ENCODE results near the gene THOP1. TPM values are rescaled to one million over a fixed set of nuclear protein-coding genes. Genes with fewer than 3 reads are reported as not detected.

THOP1 gene
- total RNA-seq, 2 donors from 2014 or later = 31.3 to 55.2 TPM

DNA sequence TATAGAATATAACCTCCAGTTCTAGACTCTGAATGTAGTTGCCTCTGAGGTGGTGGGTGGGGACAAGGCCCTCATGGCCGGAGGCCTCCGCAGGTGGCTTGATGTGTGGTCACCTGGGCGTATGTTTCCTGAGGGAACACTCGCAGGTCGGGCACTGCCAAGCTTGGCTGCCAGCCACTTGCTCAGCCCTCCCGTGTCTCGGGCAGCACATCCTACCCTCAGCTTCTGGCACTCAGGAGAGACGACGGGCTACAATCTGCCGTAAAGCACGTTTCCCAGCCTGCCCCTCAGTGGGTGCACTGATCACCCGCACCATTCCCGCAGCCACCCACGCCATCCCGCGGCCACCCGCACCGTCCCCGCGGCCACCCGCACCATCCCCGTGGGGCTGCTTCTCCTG is 15.2 kb downstream of the THOP1 start:
- DNase-seq (ENCODE audit: low spot score) (no peak), ATAC-seq (ENCODE audit: insufficient number of reproducible peaks, low FRiP score, low read depth) (no peak)
- no peak overlapping the region for H3K4me3 ChIP-seq
- H3K27me3 ChIP-seq (replicated peaks; ENCODE audit: insufficient read depth) = no peaks in the 10 kb centered on the region
- TF ChIP-seq, protein P1, sequence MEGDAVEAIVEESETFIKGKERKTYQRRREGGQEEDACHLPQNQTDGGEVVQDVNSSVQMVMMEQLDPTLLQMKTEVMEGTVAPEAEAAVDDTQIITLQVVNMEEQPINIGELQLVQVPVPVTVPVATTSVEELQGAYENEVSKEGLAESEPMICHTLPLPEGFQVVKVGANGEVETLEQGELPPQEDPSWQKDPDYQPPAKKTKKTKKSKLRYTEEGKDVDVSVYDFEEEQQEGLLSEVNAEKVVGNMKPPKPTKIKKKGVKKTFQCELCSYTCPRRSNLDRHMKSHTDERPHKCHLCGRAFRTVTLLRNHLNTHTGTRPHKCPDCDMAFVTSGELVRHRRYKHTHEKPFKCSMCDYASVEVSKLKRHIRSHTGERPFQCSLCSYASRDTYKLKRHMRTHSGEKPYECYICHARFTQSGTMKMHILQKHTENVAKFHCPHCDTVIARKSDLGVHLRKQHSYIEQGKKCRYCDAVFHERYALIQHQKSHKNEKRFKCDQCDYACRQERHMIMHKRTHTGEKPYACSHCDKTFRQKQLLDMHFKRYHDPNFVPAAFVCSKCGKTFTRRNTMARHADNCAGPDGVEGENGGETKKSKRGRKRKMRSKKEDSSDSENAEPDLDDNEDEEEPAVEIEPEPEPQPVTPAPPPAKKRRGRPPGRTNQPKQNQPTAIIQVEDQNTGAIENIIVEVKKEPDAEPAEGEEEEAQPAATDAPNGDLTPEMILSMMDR (IDR thresholded peaks at IDR 0.05) = no peak
- H3K27ac ChIP-seq = no peak overlapping the region
- H3K36me3 ChIP-seq = peaks cover 19% of the 10 kb centered on the region
- no peaks in the 10 kb centered on the region for H3K9me3 ChIP-seq
- H3K4me1 ChIP-seq (ENCODE audit: control insufficient read depth in 1 of 2, low read depth in 2 of 2) = no peaks in the 10 kb centered on the region

DNA sequence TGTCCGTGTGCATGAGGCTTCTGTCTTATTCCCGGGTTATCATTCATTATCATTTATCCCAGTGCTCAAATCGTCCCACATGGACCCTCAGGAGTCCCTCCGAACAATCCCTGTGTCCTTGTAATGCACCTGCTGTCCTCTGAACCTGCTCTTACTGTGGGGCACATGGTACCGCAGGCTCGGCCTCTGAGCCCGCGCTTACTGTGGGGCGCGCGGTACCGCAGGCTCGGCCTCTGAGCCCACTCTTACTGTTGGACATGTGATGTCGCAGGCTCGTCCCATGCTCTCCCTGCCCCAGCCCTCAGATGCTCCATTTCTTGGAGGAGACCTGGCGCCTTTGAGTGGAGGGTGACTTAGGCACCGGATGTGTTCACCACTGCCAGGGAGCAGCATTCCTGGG is 17.5 kb downstream of the THOP1 start:
- Histone ChIP-seq H3K4me1 (ENCODE audit: control insufficient read depth in 1 of 2, low read depth in 2 of 2) (no peaks in the 10 kb centered on the region), H3K36me3 (peaks cover 15% of the 10 kb centered on the region), H3K27me3 (replicated peaks; ENCODE audit: insufficient read depth) (no peaks in the 10 kb centered on the region), H3K27ac (no peak overlapping the region), H3K9me3 (no peaks in the 10 kb centered on the region), H3K4me3 (no peak overlapping the region)
- no peak for DNase-seq (ENCODE audit: low spot score)
- ATAC-seq (ENCODE audit: insufficient number of reproducible peaks, low FRiP score, low read depth) = no peak
- TF ChIP-seq, protein P1 (IDR thresholded peaks at IDR 0.05) = no peak

DNA sequence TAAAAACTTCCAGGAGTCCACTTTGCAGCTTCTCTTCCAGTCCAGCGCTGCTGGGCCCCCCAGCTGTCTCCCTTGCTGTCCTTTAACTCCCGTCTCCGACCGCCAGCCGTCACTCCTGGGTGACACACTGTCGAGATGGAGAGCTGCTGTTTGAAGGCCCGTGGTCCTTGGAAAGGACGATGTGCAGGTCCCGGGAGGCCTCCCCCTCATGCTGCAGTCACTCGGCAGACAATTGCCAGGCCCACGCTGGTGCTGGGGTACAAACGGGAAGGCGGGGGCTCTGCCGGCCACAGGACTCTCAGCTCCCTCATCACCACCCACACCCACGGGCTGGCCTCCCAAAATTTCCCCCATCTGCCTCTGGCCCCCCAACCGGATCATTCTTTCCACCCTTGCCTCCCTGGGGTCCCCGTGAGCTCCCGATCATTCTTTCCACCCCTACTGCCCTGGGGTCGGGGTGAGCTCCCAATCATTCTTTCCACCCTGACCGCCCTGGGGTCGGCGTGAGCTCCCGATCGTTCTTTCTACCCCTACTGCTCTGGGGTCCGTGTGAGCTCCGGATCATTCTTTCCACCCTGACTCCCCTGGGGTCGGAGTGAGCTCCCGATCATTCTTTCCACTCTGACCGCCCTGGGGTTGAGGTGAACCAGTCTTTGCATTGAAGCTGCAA is 18.3 kb downstream of the THOP1 start:
- H3K9me3 ChIP-seq = no peaks in the 10 kb centered on the region
- H3K4me1 ChIP-seq (ENCODE audit: control insufficient read depth in 1 of 2, low read depth in 2 of 2) = no peaks in the 10 kb centered on the region
- peaks cover 19% of the 10 kb centered on the region for H3K36me3 ChIP-seq
- DNase-seq (ENCODE audit: low spot score) (no peak), ATAC-seq (ENCODE audit: insufficient number of reproducible peaks, low FRiP score, low read depth) (no peak)
- H3K27ac ChIP-seq = no peak overlapping the region
- H3K4me3 ChIP-seq = no peak overlapping the region
- H3K27me3 ChIP-seq (replicated peaks; ENCODE audit: insufficient read depth) = no peaks in the 10 kb centered on the region
- TF ChIP-seq, protein P1 (IDR thresholded peaks at IDR 0.05) = no peak

DNA sequence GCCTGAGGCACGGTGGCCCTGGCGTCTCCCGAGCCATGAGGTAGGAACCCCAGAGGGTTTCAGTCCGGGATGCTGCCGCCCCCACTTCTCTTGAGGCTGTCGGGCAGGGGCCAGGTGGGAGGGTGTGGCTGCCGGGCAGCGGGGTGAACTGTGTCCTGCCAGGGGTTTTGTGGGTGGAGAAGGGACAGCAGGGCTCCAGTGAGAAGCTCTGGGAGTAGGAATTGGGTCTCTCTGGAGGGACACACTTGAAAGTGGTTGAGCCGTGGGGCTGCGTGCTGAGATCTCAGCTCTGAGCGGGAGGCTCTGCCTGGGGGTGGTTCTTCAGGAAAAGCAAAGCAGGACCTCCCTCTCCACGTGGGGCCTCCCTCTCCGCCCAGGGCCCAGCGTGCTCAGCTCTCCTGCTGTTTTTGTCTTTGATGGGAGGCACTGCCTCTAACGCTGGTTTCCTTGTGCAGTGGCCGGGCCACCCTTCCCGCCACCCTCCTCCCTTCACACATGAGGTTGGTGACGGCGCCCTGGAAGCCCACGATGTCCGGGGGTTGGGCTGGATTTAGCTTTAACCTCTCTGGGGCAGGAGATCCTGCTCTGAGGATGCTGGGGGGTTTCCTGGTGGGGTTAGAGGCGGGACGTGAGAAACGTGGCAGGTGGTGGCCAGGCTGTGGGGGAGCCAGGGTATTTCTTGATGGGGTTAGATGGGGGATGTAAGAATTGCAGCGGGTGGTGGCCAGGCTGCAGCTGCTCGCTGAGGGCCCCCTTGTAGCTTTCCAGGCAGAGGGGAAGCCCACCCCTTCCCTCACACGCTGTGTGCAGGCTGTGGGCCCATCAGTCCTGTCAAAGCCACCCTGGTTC is 19.1 kb downstream of the THOP1 start:
- Histone ChIP-seq H3K4me1 (ENCODE audit: control insufficient read depth in 1 of 2, low read depth in 2 of 2) (no peaks in the 10 kb centered on the region), H3K27ac (no peak overlapping the region), H3K9me3 (no peaks in the 10 kb centered on the region), H3K36me3 (peaks cover 24% of the 10 kb centered on the region), H3K4me3 (no peak overlapping the region), H3K27me3 (replicated peaks; ENCODE audit: insufficient read depth) (no peaks in the 10 kb centered on the region)
- TF ChIP-seq, protein P1 (IDR thresholded peaks at IDR 0.05) = no peak
- no peak for ATAC-seq (ENCODE audit: insufficient number of reproducible peaks, low FRiP score, low read depth)
- no peak for DNase-seq (ENCODE audit: low spot score)

DNA sequence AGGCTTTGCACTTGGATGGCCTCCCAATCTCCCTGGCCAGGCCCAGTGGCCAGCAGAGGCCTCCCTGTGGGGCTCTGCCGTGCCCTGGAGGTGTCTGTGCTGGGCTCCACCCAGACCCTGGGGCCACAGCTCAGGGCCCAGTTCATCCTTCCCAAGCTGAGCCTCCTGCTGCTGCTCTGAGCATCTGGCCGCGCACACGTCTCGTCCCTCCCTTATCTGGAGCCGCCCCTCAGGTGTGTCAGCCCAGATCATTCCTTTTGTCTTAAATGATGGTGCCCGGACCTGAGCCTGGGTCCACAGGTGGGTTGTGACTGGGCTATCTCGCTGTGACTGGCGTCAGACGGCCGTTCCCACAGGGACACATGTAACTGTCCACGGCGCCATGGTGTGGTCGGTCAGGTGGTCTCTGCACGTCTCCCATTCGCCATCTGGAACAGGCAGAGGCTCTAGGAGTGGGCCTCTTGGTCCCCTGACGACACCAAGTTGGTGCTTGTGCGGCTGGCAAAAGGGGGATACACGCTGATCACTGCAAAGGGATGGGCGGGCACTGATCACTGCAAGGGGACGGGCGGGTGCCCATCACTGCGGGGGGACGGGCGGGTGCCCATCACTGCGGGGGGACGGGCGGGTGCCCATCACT is 20.1 kb downstream of the THOP1 start:
- H3K36me3 ChIP-seq = peaks cover 29% of the 10 kb centered on the region
- no peak overlapping the region for H3K27ac ChIP-seq
- ATAC-seq (ENCODE audit: insufficient number of reproducible peaks, low FRiP score, low read depth) (no peak), DNase-seq (ENCODE audit: low spot score) (no peak)
- no peaks in the 10 kb centered on the region for H3K27me3 ChIP-seq (replicated peaks; ENCODE audit: insufficient read depth)
- H3K4me3 ChIP-seq = no peak overlapping the region
- TF ChIP-seq, protein P1 (IDR thresholded peaks at IDR 0.05) = no peak
- H3K4me1 ChIP-seq (ENCODE audit: control insufficient read depth in 1 of 2, low read depth in 2 of 2) = no peaks in the 10 kb centered on the region
- H3K9me3 ChIP-seq = no peaks in the 10 kb centered on the region
